Right lobe of liver (tissue), 4 donors: ENCODE results near the gene FYCO1.

Experiments used
- POLR2A ChIP-seq: fragments of 450-650 bp; IDR thresholded peaks from one replicate; pipeline ENCODE4 v1.6.1; 2017; ENCODE audit warnings: antibody characterized with exemption, mild to moderate bottlenecking
- TF ChIP-seq, protein P1 (sequence below), 4 donors: fragments of 200-600 bp in 3 of 4; fragments of 450-650 bp in 1 of 4; IDR thresholded peaks; one replicate each; pipeline versions ENCODE4 v1.5.1 to v1.8.0; 2016 to 2022; ENCODE audit warnings: antibody characterized with exemption in 4 of 4, mild to moderate bottlenecking in 2 of 4
- donor health status: DM: no; HTN: no; CAD: no.
- donor health status: DM: no; HTN: no; CAD: no.
- donor health status: DM: no; HTN: yes; CAD: no.

DNA sequence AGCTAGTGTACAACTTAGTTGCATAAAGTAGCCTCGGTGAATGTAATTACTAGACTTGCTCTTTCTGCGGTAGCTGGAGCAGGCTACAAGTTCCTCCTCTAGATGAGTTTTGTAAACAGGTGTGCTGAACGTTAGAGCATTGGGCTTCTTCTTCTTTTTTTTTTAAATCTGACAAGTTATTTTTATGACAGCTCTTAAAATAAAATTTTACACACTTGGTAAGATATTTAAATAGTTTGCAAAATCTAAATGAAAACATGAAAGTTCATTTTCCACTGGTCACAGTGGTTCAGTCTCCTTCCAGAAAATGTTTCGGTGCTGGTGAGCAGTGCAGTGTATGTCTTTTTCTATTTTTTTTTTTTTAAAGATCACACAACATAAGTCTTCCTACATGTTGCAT lies 106.3 kb downstream of the FYCO1 start:
- TF ChIP-seq, protein P1, sequence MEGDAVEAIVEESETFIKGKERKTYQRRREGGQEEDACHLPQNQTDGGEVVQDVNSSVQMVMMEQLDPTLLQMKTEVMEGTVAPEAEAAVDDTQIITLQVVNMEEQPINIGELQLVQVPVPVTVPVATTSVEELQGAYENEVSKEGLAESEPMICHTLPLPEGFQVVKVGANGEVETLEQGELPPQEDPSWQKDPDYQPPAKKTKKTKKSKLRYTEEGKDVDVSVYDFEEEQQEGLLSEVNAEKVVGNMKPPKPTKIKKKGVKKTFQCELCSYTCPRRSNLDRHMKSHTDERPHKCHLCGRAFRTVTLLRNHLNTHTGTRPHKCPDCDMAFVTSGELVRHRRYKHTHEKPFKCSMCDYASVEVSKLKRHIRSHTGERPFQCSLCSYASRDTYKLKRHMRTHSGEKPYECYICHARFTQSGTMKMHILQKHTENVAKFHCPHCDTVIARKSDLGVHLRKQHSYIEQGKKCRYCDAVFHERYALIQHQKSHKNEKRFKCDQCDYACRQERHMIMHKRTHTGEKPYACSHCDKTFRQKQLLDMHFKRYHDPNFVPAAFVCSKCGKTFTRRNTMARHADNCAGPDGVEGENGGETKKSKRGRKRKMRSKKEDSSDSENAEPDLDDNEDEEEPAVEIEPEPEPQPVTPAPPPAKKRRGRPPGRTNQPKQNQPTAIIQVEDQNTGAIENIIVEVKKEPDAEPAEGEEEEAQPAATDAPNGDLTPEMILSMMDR (IDR thresholded peaks at IDR 0.05), result no peak
- TF ChIP-seq POLR2A, result no peak
